Mesenchymal stem cell (in vitro differentiated cells and primary cell): ENCODE results near the gene TBC1D14.

Source experiments
- DNase-seq: peaks from one replicate; pipeline ENCODE4 v3.0.0-alpha.2; 2013
- H2AFZ ChIP-seq: one replicate; pipeline ENCODE4 v1.6.1; 2013; ENCODE audit warnings: low read depth, mild to moderate bottlenecking, control low read depth, inconsistent platforms, low read length, moderate library complexity
- H2AK5ac ChIP-seq: 2 replicates; pipeline ENCODE4 v1.6.1; 2013; ENCODE audit warnings: low read length, moderate library complexity, mild to moderate bottlenecking, inconsistent platforms; ENCODE audit not compliant: severe bottlenecking
- H2BK120ac ChIP-seq: one replicate; pipeline ENCODE4 v1.6.1; 2013; ENCODE audit warnings: low read depth, mild to moderate bottlenecking, inconsistent platforms, low read length, moderate library complexity
- H2BK12ac ChIP-seq, 2 experiments: one replicate each; pipeline ENCODE4 v1.6.1; 2013; ENCODE audit warnings: inconsistent platforms in 2 of 2, low read length in 2 of 2, mild to moderate bottlenecking in 2 of 2, moderate library complexity in 2 of 2, control low read depth in 1 of 2
- H2BK15ac ChIP-seq: one replicate; pipeline ENCODE4 v1.6.1; 2013; ENCODE audit warnings: mild to moderate bottlenecking, low read depth, inconsistent platforms; ENCODE audit not compliant: poor library complexity, severe bottlenecking
- H2BK5ac ChIP-seq: 2 replicates; pipeline ENCODE4 v1.6.1; 2013; ENCODE audit warnings: low read depth, mild to moderate bottlenecking, low read length, control low read depth, inconsistent platforms; ENCODE audit not compliant: poor library complexity, severe bottlenecking
- H3K14ac ChIP-seq, 2 experiments: one replicate each; pipeline ENCODE4 v1.6.1; 2013; ENCODE audit warnings: inconsistent platforms in 2 of 2, low read length in 2 of 2, control low read depth in 1 of 2, mild to moderate bottlenecking in 1 of 2, moderate library complexity in 1 of 2
- H3K18ac ChIP-seq, 2 experiments: one replicate each; pipeline ENCODE4 v1.6.1; 2013; ENCODE audit warnings: inconsistent platforms in 2 of 2, low read length in 2 of 2, control low read depth in 1 of 2, low read depth in 1 of 2, mild to moderate bottlenecking in 1 of 2
- H3K23ac ChIP-seq, 2 experiments: one replicate each; pipeline ENCODE4 v1.6.1; 2013; ENCODE audit warnings: inconsistent platforms in 2 of 2, low read length in 2 of 2, mild to moderate bottlenecking in 2 of 2, moderate library complexity in 2 of 2, control low read depth in 1 of 2
- H3K27ac ChIP-seq: 2 replicates; pipeline ENCODE4 v1.5.1; 2013; ENCODE audit warnings: mild to moderate bottlenecking, moderate library complexity, low read length, control low read depth, inconsistent platforms; ENCODE audit not compliant: poor library complexity, severe bottlenecking
- H3K27me3 ChIP-seq, 2 experiments: 2 replicates each; pipeline versions ENCODE4 v1.6.1 to v1.7.0; 2013; ENCODE audit warnings: low read length in 2 of 2, mild to moderate bottlenecking in 2 of 2, moderate library complexity in 2 of 2, control low read depth in 1 of 2, inconsistent platforms in 1 of 2; ENCODE audit not compliant: control insufficient read depth in 1 of 2, insufficient read depth in 1 of 2
- H3K36me3 ChIP-seq, 2 experiments: 2 replicates each; pipeline versions ENCODE4 v1.6.1 to v1.7.0; 2013; ENCODE audit warnings: low read length in 2 of 2, control low read depth in 1 of 2, inconsistent platforms in 1 of 2, low read depth in 1 of 2, mild to moderate bottlenecking in 1 of 2; ENCODE audit not compliant: insufficient read depth in 2 of 2, control insufficient read depth in 1 of 2
- H3K4ac ChIP-seq, 2 experiments: one replicate each; pipeline ENCODE4 v1.6.1; 2013; ENCODE audit warnings: inconsistent platforms in 2 of 2, low read length in 2 of 2, mild to moderate bottlenecking in 2 of 2, moderate library complexity in 2 of 2, control low read depth in 1 of 2, low read depth in 1 of 2
- H3K4me1 ChIP-seq: 2 replicates; pipeline ENCODE4 v1.6.1; 2013; ENCODE audit warnings: low read depth, low read length, control low read depth; ENCODE audit not compliant: control insufficient read depth, insufficient read depth
- H3K4me2 ChIP-seq: 2 replicates; pipeline ENCODE4 v1.6.1; 2013; ENCODE audit warnings: low read length, mild to moderate bottlenecking, inconsistent platforms; ENCODE audit not compliant: poor library complexity, severe bottlenecking
- H3K4me3 ChIP-seq, 2 experiments: 2 replicates each; pipeline versions ENCODE4 v1.5.1 to v1.7.0; 2013; ENCODE audit warnings: low read length in 2 of 2, mild to moderate bottlenecking in 2 of 2, control low read depth in 1 of 2, low read depth in 1 of 2; ENCODE audit not compliant: insufficient read depth in 1 of 2
- H3K79me1 ChIP-seq: replicated peaks from 2 replicates; pipeline ENCODE4 v1.6.1; 2013; ENCODE audit warnings: mild to moderate bottlenecking, control low read depth, low read length, inconsistent platforms; ENCODE audit not compliant: poor library complexity, severe bottlenecking
- H3K9ac ChIP-seq: 2 replicates; pipeline ENCODE4 v1.7.0; 2013; ENCODE audit warnings: mild to moderate bottlenecking, low read length, moderate library complexity
- H3K9me3 ChIP-seq: 2 replicates; pipeline ENCODE4 v1.7.0; 2013; ENCODE audit warnings: mild to moderate bottlenecking, low read length; ENCODE audit not compliant: control insufficient read depth
- H4K8ac ChIP-seq: one replicate; pipeline ENCODE4 v1.6.1; 2013; ENCODE audit warnings: inconsistent platforms, mild to moderate bottlenecking, low read length, moderate library complexity
- H4K91ac ChIP-seq: one replicate; pipeline ENCODE4 v1.6.1; 2013; ENCODE audit warnings: mild to moderate bottlenecking, low read length, inconsistent platforms
- WGBS: methylation state at CpG from one replicate; pipeline ENCODE4 v1.1.7; 2013; ENCODE audit warnings: mixed read lengths; 5-methylcytosine and 5-hydroxymethylcytosine counted together

TBC1D14 gene

DNA sequence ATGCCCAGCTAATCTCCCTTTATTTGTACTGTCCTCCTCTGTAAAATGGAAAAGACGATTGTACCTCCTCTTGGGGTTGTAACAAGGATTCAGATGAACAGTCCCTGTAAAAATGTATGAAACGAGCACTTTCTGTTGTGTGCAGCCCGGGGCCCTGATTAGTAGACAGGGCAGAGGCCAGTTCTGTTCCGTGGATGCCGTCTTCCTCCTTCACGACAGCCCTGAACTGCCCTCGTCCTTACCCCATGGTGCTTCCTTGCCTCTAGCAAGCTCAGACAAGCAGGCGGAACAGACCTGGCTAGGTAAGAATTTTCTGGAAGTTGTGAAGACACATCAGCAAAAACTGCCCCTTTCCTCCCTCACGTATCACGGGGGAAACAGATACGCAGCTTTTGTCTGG lies 111.2 kb downstream of the TBC1D14 start:
- H3K4me1 ChIP-seq: peaks cover 32% of the 10 kb centered on the region
- H4K8ac ChIP-seq: peak overlapping the region; percentile 4
- H2BK15ac ChIP-seq: no peak overlapping the region
- no peaks in the 10 kb centered on the region for H3K27me3 ChIP-seq
- DNase-seq: no peak
- H2AK5ac ChIP-seq: peak overlapping the region; percentile 31
- H4K91ac ChIP-seq: no peak overlapping the region
- no peaks in the 10 kb centered on the region for H3K9me3 ChIP-seq
- no peak overlapping the region for H3K4me3 ChIP-seq
- H3K4me2 ChIP-seq: no peak overlapping the region
- H2BK5ac ChIP-seq: no peak overlapping the region
- peak overlapping the region in 1 of 2 experiments; percentile 9 for H2BK12ac ChIP-seq
- H3K27ac ChIP-seq: peak overlapping the region; percentile 28
- H3K14ac ChIP-seq: no peak overlapping the region
- no peak overlapping the region for H3K4ac ChIP-seq
- H3K79me1 ChIP-seq: peaks cover 27% of the 10 kb centered on the region
- no peak overlapping the region for H3K9ac ChIP-seq
- peaks cover 55 to 61% of the 10 kb centered on the region in 2 experiments for H3K36me3 ChIP-seq
- H3K18ac ChIP-seq: peak overlapping the region in 1 of 2 experiments; percentile 51
- no peak overlapping the region for H2AFZ ChIP-seq
- WGBS: 97% methylated on average over 11 of the region's 11 CpGs
- H2BK120ac ChIP-seq: no peak overlapping the region
- H3K23ac ChIP-seq: no peak overlapping the region

DNA sequence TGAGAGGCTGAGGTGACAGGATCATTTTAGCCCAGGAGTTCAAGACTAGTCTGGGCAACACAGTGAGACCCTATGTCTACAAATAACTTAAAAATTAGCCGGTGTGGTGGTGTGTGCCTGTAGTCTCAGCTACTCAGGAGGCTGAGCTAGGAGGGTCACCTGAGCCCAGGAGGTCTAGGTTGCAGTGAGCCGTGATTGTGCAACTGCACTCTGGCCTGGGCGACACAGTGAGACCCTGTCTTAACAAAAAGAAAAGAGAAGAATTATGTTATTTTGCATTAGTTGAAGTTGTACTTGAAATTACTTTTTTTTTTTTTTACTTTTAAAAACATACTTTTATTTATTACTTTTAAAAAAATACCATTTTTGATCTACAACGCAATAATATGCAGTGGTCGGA lies 111.7 kb downstream of the TBC1D14 start:
- peak overlapping the region; percentile 80 for H3K27ac ChIP-seq
- H3K4ac ChIP-seq: no peak overlapping the region
- H4K91ac ChIP-seq: no peak overlapping the region
- no peak overlapping the region for H2BK12ac ChIP-seq
- no peaks in the 10 kb centered on the region for H3K9me3 ChIP-seq
- no peaks in the 10 kb centered on the region for H3K27me3 ChIP-seq
- H3K18ac ChIP-seq: no peak overlapping the region
- peaks cover 27% of the 10 kb centered on the region for H3K79me1 ChIP-seq
- no peak overlapping the region for H3K14ac ChIP-seq
- H3K9ac ChIP-seq: no peak overlapping the region
- H3K4me1 ChIP-seq: peaks cover 32% of the 10 kb centered on the region
- H3K4me2 ChIP-seq: no peak overlapping the region
- no peak overlapping the region for H2BK5ac ChIP-seq
- H3K4me3 ChIP-seq: no peak overlapping the region
- no peak overlapping the region for H3K23ac ChIP-seq
- no peak overlapping the region for H2AFZ ChIP-seq
- WGBS: 68% methylated on average over 4 of the region's 5 CpGs
- no peak overlapping the region for H2BK120ac ChIP-seq
- H2AK5ac ChIP-seq: no peak overlapping the region
- no peak for DNase-seq
- no peak overlapping the region for H2BK15ac ChIP-seq
- no peak overlapping the region for H4K8ac ChIP-seq
- peaks cover 54 to 59% of the 10 kb centered on the region in 2 experiments for H3K36me3 ChIP-seq

DNA sequence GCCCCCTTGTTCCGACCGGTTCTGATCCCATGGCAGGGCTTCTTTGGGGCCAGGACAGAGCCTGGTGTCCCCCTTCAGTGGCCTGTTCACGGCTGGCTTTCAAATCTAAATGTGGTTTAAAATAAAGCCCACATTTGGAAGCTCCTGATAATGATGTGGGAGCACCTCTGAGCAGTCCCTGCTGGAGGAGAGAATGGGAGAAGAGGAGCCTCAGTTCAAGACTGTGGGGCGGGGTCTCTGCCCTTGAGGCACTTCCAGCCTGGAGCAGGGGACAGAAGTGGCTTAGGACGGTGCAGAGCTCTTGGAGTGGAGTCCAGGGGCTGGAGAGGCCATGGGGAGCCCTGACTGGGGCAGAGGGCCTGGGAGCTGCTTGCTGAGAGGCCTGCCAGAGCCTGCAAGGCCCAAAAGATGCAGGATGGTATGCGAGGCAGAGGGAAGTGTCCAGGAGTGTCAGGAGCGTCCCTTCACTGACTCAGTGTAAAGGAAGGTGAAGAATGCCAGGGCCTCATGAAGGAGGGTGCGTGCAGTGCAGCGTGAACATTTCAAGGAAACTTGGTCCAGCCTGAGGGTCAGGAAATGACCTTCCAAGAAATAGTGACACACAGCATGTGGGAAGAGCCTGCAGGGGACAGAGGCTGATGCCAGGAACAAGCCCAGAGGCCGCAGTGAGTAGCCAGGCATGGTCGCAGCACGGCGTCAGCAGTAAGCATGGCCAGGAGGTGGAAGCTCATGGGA lies 112.5 kb downstream of the TBC1D14 start:
- H2BK15ac ChIP-seq: peak overlapping the region; percentile 61
- H3K4me3 ChIP-seq: no peak overlapping the region
- no peak overlapping the region for H3K4me2 ChIP-seq
- no peak overlapping the region for H3K23ac ChIP-seq
- H2AFZ ChIP-seq: no peak overlapping the region
- peak; percentile 96 for DNase-seq
- peak overlapping the region; percentile 65 to 66 for H3K18ac ChIP-seq
- H4K8ac ChIP-seq: peak overlapping the region; percentile 88
- H2BK120ac ChIP-seq: peak overlapping the region; percentile 22
- no peak overlapping the region for H3K14ac ChIP-seq
- 28% methylated on average over 13 of the region's 13 CpGs for WGBS
- peak overlapping the region; percentile 80 for H3K27ac ChIP-seq
- H3K9me3 ChIP-seq: no peaks in the 10 kb centered on the region
- peak overlapping the region in 1 of 2 experiments; percentile 46 for H2BK12ac ChIP-seq
- peaks cover 32% of the 10 kb centered on the region for H3K4me1 ChIP-seq
- H2BK5ac ChIP-seq: peak overlapping the region; percentile 76
- peak overlapping the region; percentile 29 for H3K9ac ChIP-seq
- peaks cover 27% of the 10 kb centered on the region for H3K79me1 ChIP-seq
- H3K36me3 ChIP-seq: peaks cover 53 to 55% of the 10 kb centered on the region in 2 experiments
- peak overlapping the region; percentile 56 to 90 for H3K4ac ChIP-seq
- peak overlapping the region; percentile 97 for H2AK5ac ChIP-seq
- H3K27me3 ChIP-seq: no peaks in the 10 kb centered on the region
- peak overlapping the region; percentile 97 for H4K91ac ChIP-seq

DNA sequence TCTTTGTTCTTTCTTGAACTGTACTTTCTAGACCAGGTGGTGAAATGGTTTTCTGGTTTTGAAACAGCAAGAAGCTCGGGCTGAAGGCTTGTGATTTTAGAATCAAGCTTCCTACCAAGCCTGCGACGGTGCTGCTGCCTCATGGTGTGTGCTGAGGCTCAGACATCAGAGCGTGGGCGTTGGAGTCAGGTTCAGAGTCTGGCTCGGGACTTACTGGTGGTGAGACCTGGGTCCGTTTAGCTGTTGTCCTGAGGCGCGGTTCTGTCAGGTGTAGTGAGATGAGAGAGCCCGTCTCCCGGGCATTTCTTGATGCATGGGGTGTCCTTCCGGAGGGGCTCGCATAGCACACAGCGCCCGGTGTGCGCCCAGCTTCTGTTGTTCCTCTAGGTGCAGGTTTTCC lies 113.9 kb downstream of the TBC1D14 start:
- no peak overlapping the region for H3K23ac ChIP-seq
- H4K91ac ChIP-seq: no peak overlapping the region
- H3K4me3 ChIP-seq: no peak overlapping the region
- no peak overlapping the region for H4K8ac ChIP-seq
- no peaks in the 10 kb centered on the region for H3K27me3 ChIP-seq
- H3K27ac ChIP-seq: no peak overlapping the region
- peaks cover 32% of the 10 kb centered on the region for H3K4me1 ChIP-seq
- WGBS: 97% methylated on average over 16 of the region's 16 CpGs
- peaks cover 50 to 52% of the 10 kb centered on the region in 2 experiments for H3K36me3 ChIP-seq
- no peak overlapping the region for H2BK12ac ChIP-seq
- DNase-seq: no peak
- no peaks in the 10 kb centered on the region for H3K9me3 ChIP-seq
- no peak overlapping the region for H3K9ac ChIP-seq
- H3K18ac ChIP-seq: no peak overlapping the region
- H2BK120ac ChIP-seq: no peak overlapping the region
- H2BK15ac ChIP-seq: peak overlapping the region; percentile 92
- no peak overlapping the region for H3K14ac ChIP-seq
- H3K4ac ChIP-seq: no peak overlapping the region
- H2AK5ac ChIP-seq: peak overlapping the region; percentile 25
- H2BK5ac ChIP-seq: no peak overlapping the region
- H2AFZ ChIP-seq: no peak overlapping the region
- H3K4me2 ChIP-seq: no peak overlapping the region
- peaks cover 22% of the 10 kb centered on the region for H3K79me1 ChIP-seq
